Esophagus squamous epithelium (tissue), 5 donors: ENCODE data around the gene ZFP91. TPM values are rescaled to one million over a fixed set of nuclear protein-coding genes. Genes with fewer than 3 reads are reported as not detected.

Experiments
- DNase-seq: peaks from one replicate; lab custom pipeline; 2025; lab: John Stamatoyannopoulos, UW
- H3K27ac ChIP-seq, 4 donors: fragments of 200-600 bp; sonication (generic); one replicate each; pipeline ENCODE4 v1.5.1; 2016 to 2019; ENCODE audit warnings: mild to moderate bottlenecking in 1 of 4
- H3K27me3 ChIP-seq, 4 donors: fragments of 200-600 bp; sonication (generic); 1 replicate in 3 of 4; 2 replicates in 1 of 4; pipeline versions ENCODE4 v1.5.1 to v1.6.0; 2017 to 2021; ENCODE audit warnings: antibody characterized with exemption in 1 of 4
- H3K36me3 ChIP-seq, 3 donors: fragments of 200-600 bp; sonication (generic); one replicate each; pipeline ENCODE4 v1.5.1; 2016 to 2019
- H3K4me1 ChIP-seq, 3 donors: fragments of 200-600 bp; sonication (generic); one replicate each; pipeline ENCODE4 v1.5.1; 2017 to 2019
- H3K4me3 ChIP-seq, 4 donors: fragments of 200-600 bp; sonication (generic); 1 replicate in 3 of 4; 2 replicates in 1 of 4; pipeline ENCODE4 v1.5.1; 2016 to 2019; ENCODE audit warnings: mild to moderate bottlenecking in 2 of 4, moderate library complexity in 1 of 4
- H3K9me3 ChIP-seq, 3 donors: fragments of 200-600 bp; sonication (generic); one replicate each; pipeline ENCODE4 v1.5.1; 2016 to 2019
- CTCF ChIP-seq, 6 experiments: fragments of 450-650 bp in 4 of 6; fragments of 200-600 bp in 2 of 6; sonication (generic) in 2 of 6; IDR thresholded peaks; one replicate each; pipeline ENCODE4 v1.5.1; 2016 to 2019; ENCODE audit warnings: antibody characterized with exemption in 6 of 6, mild to moderate bottlenecking in 4 of 6, moderate library complexity in 4 of 6
- POLR2A ChIP-seq, 4 donors: fragments of 450-650 bp; IDR thresholded peaks; one replicate each; pipeline ENCODE4 v1.6.1; 2017; ENCODE audit warnings: antibody characterized with exemption in 4 of 4, mild to moderate bottlenecking in 4 of 4, moderate library complexity in 3 of 4
- WGBS, 2 donors: methylation state at CpG; one replicate each; pipeline ENCODE4 v1.1.5; 2018; 5-methylcytosine and 5-hydroxymethylcytosine counted together
- intact Hi-C: fragments of 100-400 bp; cut with DNase I; formaldehyde crosslinking; loops from one replicate; pipeline ENCODE4 v1.15.0; 2022
- total RNA-seq, 4 donors: library from RNA; depleted of rRNA; stranded (reverse); fragments of >200 nt; gene quantifications; one replicate each; pipeline ENCODE4 v1.1.0, GENCODE V29; 2016
- donor health status: DM: yes; HTN: yes; CAD: no.

Gene ZFP91
- total RNA-seq, 4 donors from 2014 or later: 26.6 to 48.6 (median 40.5) TPM

- H3K4me3 ChIP-seq: no peak overlapping the region
- H3K9me3 ChIP-seq: no peaks in the 10 kb centered on the region
- WGBS, 2 donors: 70 to 87% methylated on average over 8 of the region's 8 CpGs
- no peaks in the 10 kb centered on the region for H3K27me3 ChIP-seq
- peaks cover 8 to 52% (median 28%) of the 10 kb centered on the region in 3 donors for H3K36me3 ChIP-seq
- TF ChIP-seq CTCF (IDR thresholded peaks at IDR 0.05): no peak
- DNase-seq: no peak
- intact Hi-C loops: no loop called here
- no peak overlapping the region for H3K27ac ChIP-seq
- H3K4me1 ChIP-seq: peaks cover 0 to 6% (median 0%) of the 10 kb centered on the region in 3 donors
Measured at GRCh38 chr11:58609723-58610122, 30.9 kb downstream of the ZFP91 start.

- Histone ChIP-seq H3K4me1 (peaks cover 0 to 18% (median 0%) of the 10 kb centered on the region in 3 donors), H3K9me3 (no peaks in the 10 kb centered on the region), H3K27me3 (no peaks in the 10 kb centered on the region), H3K27ac (no peak overlapping the region), H3K36me3 (peaks cover 20 to 87% (median 38%) of the 10 kb centered on the region in 3 donors), H3K4me3 (no peak overlapping the region)
- TF ChIP-seq CTCF (IDR thresholded peaks at IDR 0.05): no peak
- no peak for TF ChIP-seq POLR2A (IDR thresholded peaks at IDR 0.05)
- no peak for DNase-seq
- intact Hi-C loops: no loop called here
- 77 to 92% methylated on average over 2 of the region's 2 CpGs for whole genome bisulfite sequencing, 2 donors
Measured at GRCh38 chr11:58613228-58613627, 34.4 kb downstream of the ZFP91 start.

GRCh38 chr11:58615559-58615958 lies 36.7 kb downstream of the ZFP91 start:
- Histone ChIP-seq H3K9me3 (no peaks in the 10 kb centered on the region), H3K4me1 (peaks cover 0 to 18% (median 0%) of the 10 kb centered on the region in 3 donors), H3K4me3 (no peak overlapping the region), H3K36me3 (peaks cover 20 to 100% (median 38%) of the 10 kb centered on the region in 3 donors), H3K27ac (no peak overlapping the region), H3K27me3 (no peaks in the 10 kb centered on the region)
- 94 to 100% methylated on average over 1 of the region's 1 CpG for WGBS, 2 donors
- no peak for DNase-seq
- intact Hi-C loops: no loop called here
- no peak for TF ChIP-seq POLR2A (IDR thresholded peaks at IDR 0.05)
- no peak for TF ChIP-seq CTCF (IDR thresholded peaks at IDR 0.05)

- no peaks in the 10 kb centered on the region for H3K9me3 ChIP-seq
- no peak overlapping the region for H3K4me3 ChIP-seq
- intact Hi-C loops: no loop called here
- H3K36me3 ChIP-seq: peaks cover 15 to 100% (median 37%) of the 10 kb centered on the region in 3 donors
- peaks cover 0 to 25% (median 0%) of the 10 kb centered on the region in 3 donors for H3K4me1 ChIP-seq
- no peak for DNase-seq
- H3K27ac ChIP-seq: peak overlapping the region in 1 of 4 donors; percentile 37
- no peaks in the 10 kb centered on the region for H3K27me3 ChIP-seq
- TF ChIP-seq POLR2A (IDR thresholded peaks at IDR 0.05) (no peak), CTCF (IDR thresholded peaks at IDR 0.05) (no peak)
- 30 to 32% methylated on average over 4 of the region's 4 CpGs for WGBS, 2 donors
Measured at GRCh38 chr11:58616594-58616993, 37.7 kb downstream of the ZFP91 start.

- no peak for DNase-seq
- Histone ChIP-seq H3K36me3 (peaks cover 12 to 100% (median 27%) of the 10 kb centered on the region in 3 donors), H3K27me3 (no peaks in the 10 kb centered on the region), H3K4me3 (no peak overlapping the region), H3K27ac (no peak overlapping the region), H3K9me3 (no peaks in the 10 kb centered on the region), H3K4me1 (peaks cover 0 to 32% (median 0%) of the 10 kb centered on the region in 3 donors)
- TF ChIP-seq CTCF (IDR thresholded peaks at IDR 0.05) (no peak), POLR2A (IDR thresholded peaks at IDR 0.05) (no peak)
- intact Hi-C loops: no loop called here
- 90 to 96% methylated on average over 4 of the region's 4 CpGs for WGBS, 2 donors
Measured at GRCh38 chr11:58617976-58618557, 39.2 kb downstream of the ZFP91 start.
